GM12891 (cell line): ENCODE data around the gene ANAPC15.

Experiments
- PAX5 ChIP-seq: IDR thresholded peaks from 2 replicates; pipeline ENCODE4 v1.6.1; 2011; ENCODE audit warnings: low read length, moderate library complexity, mild to moderate bottlenecking; ENCODE audit not compliant: insufficient read depth, severe bottlenecking
- POLR2A ChIP-seq: IDR thresholded peaks from 2 replicates; pipeline ENCODE4 v1.6.1; 2011; ENCODE audit warnings: low read depth, low read length, control low read depth
- POLR2AphosphoS5 ChIP-seq: IDR thresholded peaks from 2 replicates; pipeline ENCODE4 v1.6.1; 2011; ENCODE audit warnings: low read depth, low read length, control low read depth
- POU2F2 ChIP-seq: IDR thresholded peaks from 2 replicates; pipeline ENCODE4 v1.6.1; 2011; ENCODE audit warnings: low read depth, mild to moderate bottlenecking, control low read depth, low read length, moderate library complexity
- SPI1 ChIP-seq: IDR thresholded peaks from 2 replicates; pipeline ENCODE4 v1.6.1; 2011; ENCODE audit warnings: low read depth, low read length, control low read depth
- TAF1 ChIP-seq: IDR thresholded peaks from 2 replicates; pipeline ENCODE4 v1.6.1; 2011; ENCODE audit warnings: low read depth, low read length, control low read depth

GRCh38 chr11:72119198-72119597 is 6.7 kb upstream of the ANAPC15 start:
- TF ChIP-seq TAF1 (no peak), POLR2AphosphoS5 (no peak), POLR2A (no peak), SPI1 (no peak), PAX5 (no peak), POU2F2 (no peak)
